Measurements from ENCODE around the gene MYLK. TPM values are rescaled to one million over a fixed set of nuclear protein-coding genes. Genes with fewer than 3 reads are reported as not detected.

MYLK gene
- total and polyA plus RNA-seq, 10 of the 15 experiments (the other 5 are each of a cell fraction or from before 2014, with no cell fraction given) = 0.04 to 1.6 (median 0.42) TPM; not detected in 1

DNA sequence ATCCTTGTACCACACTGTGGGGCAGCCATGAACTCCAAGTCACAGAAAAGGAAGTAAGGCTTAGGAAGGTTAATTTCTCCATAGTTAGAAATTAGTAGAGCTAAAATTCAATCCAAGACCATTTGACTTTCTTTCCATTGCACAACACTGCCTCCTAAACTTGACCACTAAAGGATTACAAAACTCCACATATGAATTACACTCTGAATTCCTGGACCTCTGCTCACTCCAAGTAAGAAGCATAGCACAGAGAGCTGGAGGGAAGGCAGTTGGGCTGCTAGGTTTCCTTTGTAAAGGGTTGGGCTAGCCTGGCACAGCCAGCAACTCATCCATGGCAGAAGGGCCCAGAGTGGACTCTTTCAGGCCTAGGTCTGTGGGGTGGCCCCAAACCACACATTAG lies 134.4 kb downstream of the MYLK start:
- POLR2A ChIA-PET = no interaction called here
- Histone ChIP-seq H3K79me2 (ENCODE audit: control insufficient read depth, insufficient read depth, low read length) (no peaks in the 10 kb centered on the region), H3K4me3 (no peak overlapping the region), H3K27me3 (replicated peaks in 1 of 2; ENCODE audit: control insufficient read depth in 2 of 2, insufficient read depth in 2 of 2, low read length in 1 of 2) (no peaks in the 10 kb centered on the region; a peak in 2 of 4 replicates), H3K36me3 (ENCODE audit: control insufficient read depth in 2 of 2, insufficient read depth in 2 of 2, low read length in 1 of 2) (no peaks in the 10 kb centered on the region), H3K9me3 (replicated peaks; ENCODE audit: control insufficient read depth, insufficient read depth, low read length) (no peaks in the 10 kb centered on the region), H3K9ac (ENCODE audit: control insufficient read depth, insufficient read depth, low read length) (no peak overlapping the region), H3K27ac (ENCODE audit: control insufficient read depth, insufficient read depth) (no peak overlapping the region), H2AFZ (ENCODE audit: control insufficient read depth, low read depth, low read length) (no peak overlapping the region), H4K20me1 (ENCODE audit: control insufficient read depth, insufficient read depth) (no peaks in the 10 kb centered on the region), H3K4me1 (ENCODE audit: control insufficient read depth, insufficient read depth, low read length) (no peaks in the 10 kb centered on the region), H3K4me2 (ENCODE audit: control insufficient read depth, insufficient read depth) (no peak overlapping the region)
- FAIRE-seq (no peak), DNase-seq (ENCODE audit: low read depth, low spot score) (no peak), ATAC-seq (no peak)
- SMC1A ChIA-PET (ENCODE audit: uncharacterized antibody, unreplicated experiment) = no interaction called here
- in situ Hi-C loops (cut with MboI) (no loop called here), intact Hi-C loops (cut with micrococcal nuclease; ENCODE audit: unreplicated experiment) (no loop called here)
- CTCF ChIA-PET = no interaction called here
- RAD21 ChIA-PET (ENCODE audit: unreplicated experiment) = no interaction called here
- no TSS peak for BruUV-seq (replicated peaks)
- TF ChIP-seq POLR2A (IDR thresholded peaks at IDR 0.05; ENCODE audit: low read depth, low read length) (no peak), TCF3 (IDR thresholded peaks at IDR 0.05; ENCODE audit: borderline replicate concordance, insufficient read depth, low read depth, low read length) (no peak), MXI1 (IDR thresholded peaks at IDR 0.05; ENCODE audit: low read depth, low read length) (no peak), RFX5 (IDR thresholded peaks at IDR 0.05; ENCODE audit: low read depth, low read length) (no peak), POU2F2 (IDR thresholded peaks at IDR 0.05; ENCODE audit: borderline replicate concordance, low read depth, low read length) (no peak), HSF1 (IDR thresholded peaks at IDR 0.05; ENCODE audit: low read depth, low read length) (no peak), CEBPZ (IDR thresholded peaks at IDR 0.05; ENCODE audit: low read depth, low read length) (no peak), RB1 (IDR thresholded peaks at IDR 0.05; ENCODE audit: borderline replicate concordance) (no peak)
- TF ChIP-seq, protein P1, sequence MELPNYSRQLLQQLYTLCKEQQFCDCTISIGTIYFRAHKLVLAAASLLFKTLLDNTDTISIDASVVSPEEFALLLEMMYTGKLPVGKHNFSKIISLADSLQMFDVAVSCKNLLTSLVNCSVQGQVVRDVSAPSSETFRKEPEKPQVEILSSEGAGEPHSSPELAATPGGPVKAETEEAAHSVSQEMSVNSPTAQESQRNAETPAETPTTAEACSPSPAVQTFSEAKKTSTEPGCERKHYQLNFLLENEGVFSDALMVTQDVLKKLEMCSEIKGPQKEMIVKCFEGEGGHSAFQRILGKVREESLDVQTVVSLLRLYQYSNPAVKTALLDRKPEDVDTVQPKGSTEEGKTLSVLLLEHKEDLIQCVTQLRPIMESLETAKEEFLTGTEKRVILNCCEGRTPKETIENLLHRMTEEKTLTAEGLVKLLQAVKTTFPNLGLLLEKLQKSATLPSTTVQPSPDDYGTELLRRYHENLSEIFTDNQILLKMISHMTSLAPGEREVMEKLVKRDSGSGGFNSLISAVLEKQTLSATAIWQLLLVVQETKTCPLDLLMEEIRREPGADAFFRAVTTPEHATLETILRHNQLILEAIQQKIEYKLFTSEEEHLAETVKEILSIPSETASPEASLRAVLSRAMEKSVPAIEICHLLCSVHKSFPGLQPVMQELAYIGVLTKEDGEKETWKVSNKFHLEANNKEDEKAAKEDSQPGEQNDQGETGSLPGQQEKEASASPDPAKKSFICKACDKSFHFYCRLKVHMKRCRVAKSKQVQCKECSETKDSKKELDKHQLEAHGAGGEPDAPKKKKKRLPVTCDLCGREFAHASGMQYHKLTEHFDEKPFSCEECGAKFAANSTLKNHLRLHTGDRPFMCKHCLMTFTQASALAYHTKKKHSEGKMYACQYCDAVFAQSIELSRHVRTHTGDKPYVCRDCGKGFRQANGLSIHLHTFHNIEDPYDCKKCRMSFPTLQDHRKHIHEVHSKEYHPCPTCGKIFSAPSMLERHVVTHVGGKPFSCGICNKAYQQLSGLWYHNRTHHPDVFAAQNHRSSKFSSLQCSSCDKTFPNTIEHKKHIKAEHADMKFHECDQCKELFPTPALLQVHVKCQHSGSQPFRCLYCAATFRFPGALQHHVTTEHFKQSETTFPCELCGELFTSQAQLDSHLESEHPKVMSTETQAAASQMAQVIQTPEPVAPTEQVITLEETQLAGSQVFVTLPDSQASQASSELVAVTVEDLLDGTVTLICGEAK (IDR thresholded peaks at IDR 0.05; ENCODE audit: borderline replicate concordance) = no peak
- TF ChIP-seq, protein P2, sequence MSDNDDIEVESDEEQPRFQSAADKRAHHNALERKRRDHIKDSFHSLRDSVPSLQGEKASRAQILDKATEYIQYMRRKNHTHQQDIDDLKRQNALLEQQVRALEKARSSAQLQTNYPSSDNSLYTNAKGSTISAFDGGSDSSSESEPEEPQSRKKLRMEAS (IDR thresholded peaks at IDR 0.05; ENCODE audit: low read depth, low read length) = no peak
- TF ChIP-seq, protein P3, sequence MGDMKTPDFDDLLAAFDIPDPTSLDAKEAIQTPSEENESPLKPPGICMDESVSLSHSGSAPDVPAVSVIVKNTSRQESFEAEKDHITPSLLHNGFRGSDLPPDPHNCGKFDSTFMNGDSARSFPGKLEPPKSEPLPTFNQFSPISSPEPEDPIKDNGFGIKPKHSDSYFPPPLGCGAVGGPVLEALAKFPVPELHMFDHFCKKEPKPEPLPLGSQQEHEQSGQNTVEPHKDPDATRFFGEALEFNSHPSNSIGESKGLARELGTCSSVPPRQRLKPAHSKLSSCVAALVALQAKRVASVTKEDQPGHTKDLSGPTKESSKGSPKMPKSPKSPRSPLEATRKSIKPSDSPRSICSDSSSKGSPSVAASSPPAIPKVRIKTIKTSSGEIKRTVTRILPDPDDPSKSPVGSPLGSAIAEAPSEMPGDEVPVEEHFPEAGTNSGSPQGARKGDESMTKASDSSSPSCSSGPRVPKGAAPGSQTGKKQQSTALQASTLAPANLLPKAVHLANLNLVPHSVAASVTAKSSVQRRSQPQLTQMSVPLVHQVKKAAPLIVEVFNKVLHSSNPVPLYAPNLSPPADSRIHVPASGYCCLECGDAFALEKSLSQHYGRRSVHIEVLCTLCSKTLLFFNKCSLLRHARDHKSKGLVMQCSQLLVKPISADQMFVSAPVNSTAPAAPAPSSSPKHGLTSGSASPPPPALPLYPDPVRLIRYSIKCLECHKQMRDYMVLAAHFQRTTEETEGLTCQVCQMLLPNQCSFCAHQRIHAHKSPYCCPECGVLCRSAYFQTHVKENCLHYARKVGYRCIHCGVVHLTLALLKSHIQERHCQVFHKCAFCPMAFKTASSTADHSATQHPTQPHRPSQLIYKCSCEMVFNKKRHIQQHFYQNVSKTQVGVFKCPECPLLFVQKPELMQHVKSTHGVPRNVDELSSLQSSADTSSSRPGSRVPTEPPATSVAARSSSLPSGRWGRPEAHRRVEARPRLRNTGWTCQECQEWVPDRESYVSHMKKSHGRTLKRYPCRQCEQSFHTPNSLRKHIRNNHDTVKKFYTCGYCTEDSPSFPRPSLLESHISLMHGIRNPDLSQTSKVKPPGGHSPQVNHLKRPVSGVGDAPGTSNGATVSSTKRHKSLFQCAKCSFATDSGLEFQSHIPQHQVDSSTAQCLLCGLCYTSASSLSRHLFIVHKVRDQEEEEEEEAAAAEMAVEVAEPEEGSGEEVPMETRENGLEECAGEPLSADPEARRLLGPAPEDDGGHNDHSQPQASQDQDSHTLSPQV (IDR thresholded peaks at IDR 0.05) = no peak
